GM19238 (cell line): ENCODE data around the gene SAYSD1.

Experiments
- DNase-seq: peaks from one replicate; pipeline ENCODE4 v3.0.0; 2011; ENCODE audit warnings: low spot score; ENCODE audit not compliant: insufficient read length

SAYSD1 gene

GRCh38 chr6:39108041-39108839 is 6.7 kb downstream of the SAYSD1 start:
- DNase-seq = no peak

GRCh38 chr6:39107641-39108040 is 7.3 kb downstream of the SAYSD1 start:
- no peak for DNase-seq

GRCh38 chr6:39107034-39107433 is 8.0 kb downstream of the SAYSD1 start:
- no peak for DNase-seq

- DNase-seq = no peak
Observed at GRCh38 chr6:39104528-39104927, 10.5 kb downstream of the SAYSD1 start.

DNA sequence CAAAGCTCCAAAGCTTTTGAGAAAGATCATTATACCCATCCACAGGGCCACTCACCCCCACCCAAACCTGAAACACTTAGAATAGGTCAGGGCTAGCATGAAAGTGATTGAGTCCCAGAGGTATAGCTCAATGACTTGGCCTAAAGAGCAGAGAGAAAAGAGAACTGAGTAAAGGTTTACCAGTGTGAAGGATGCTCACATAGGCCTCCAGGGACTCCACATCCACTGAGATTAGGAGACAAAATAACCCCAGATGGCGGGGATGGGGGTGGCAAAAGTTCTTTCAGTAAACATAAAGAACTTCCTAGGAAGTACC is 12.2 kb downstream of the SAYSD1 start:
- DNase-seq = no peak

GRCh38 chr6:39102071-39102820 is 12.7 kb downstream of the SAYSD1 start:
- DNase-seq = no peak

DNA sequence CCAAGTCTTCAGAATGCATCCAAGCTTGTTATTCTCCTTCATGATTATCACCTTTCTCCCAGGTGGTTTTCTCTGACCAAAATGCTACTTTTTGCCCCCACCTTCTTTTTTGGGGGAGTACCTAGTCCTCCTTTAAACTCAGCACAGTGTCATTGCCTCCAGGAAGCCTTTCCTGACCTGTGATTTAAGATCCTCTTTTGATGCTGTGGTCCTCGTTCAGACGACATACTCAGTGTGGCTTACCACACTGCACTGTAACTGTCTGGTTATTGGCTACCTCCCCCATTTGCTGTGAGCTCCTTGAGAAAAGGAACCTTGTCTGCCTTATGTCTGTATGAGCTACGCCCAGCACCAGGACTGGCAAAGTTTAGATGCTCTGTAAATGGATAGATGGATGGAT is 14.6 kb downstream of the SAYSD1 start:
- no peak for DNase-seq

DNA sequence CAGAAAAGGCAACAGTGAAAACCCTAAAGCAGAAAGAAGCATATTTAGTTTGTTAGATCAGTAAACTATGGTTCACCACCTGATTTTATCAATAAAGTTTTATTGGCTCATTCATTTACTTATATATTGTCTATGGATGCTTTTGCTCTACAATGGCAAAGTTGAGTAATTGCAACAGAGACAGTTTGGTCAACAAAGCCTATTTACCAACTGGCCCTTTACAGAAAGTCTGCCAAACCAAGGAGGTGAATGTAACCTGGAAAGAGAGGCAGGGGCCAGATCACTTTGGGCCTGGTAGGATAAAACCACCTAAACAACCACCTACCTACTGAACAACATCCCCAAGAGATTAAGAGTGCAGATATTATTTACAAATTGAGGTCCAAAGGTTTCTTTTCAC is 19.4 kb downstream of the SAYSD1 start:
- DNase-seq = no peak

GRCh38 chr6:39093149-39093708 is 21.8 kb downstream of the SAYSD1 start:
- DNase-seq = no peak

DNA sequence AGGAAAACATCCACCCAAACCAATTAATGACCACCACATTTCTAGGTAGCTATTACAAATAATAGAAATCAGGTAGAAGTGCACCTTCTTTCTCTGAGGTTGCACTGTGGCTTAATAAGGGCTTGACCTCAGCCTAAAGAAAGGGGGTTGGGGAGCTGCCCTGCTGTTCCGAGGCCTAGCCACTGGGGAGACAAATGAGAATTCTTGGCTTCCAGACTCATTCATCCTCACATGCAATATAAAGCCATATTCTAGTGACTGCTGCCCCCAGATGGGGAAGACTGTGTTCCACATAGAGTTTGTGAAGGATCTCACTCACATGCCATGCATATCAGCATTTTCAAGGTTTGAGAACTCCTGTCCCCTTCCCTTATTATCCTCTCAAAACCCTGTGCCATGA is 22.9 kb downstream of the SAYSD1 start:
- DNase-seq = no peak

DNA sequence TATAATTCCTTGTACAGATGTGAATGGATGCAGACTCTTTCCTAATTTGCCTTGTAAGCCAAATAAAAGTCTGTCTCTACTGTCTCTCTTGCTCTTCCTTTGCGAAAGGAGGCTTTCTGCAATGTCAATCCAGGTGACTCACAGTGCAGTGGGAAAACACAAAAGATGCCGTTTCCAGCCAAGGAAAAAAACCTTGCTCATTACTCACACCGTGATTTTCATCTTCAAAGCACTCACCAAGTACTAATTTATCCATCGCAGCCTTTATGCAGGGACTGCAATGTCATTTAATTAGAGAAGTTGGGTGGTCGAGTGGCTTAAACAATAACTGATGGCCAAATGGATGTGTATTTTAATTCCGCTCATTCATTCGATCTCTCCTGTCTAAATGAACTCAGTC is 23.8 kb downstream of the SAYSD1 start:
- no peak for DNase-seq

DNA sequence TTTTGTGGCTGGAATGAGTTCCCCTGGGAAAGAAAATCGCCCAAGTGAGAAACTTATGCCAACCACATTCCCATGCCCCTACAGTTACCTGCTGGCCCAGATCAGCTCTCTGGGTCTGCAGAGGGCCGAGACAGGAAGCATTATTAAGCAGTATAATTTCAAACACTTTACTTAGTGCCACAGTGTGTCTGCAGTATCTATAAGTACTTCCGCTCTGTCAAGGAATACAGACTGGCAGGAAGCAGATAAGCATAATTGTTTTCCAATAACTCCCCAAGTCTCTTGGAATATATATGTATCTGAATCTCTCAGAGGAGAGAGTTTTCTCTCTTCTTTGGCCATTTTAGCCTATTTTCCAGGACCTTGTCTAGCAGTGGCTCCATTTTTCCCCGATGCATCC is 24.9 kb downstream of the SAYSD1 start:
- no peak for DNase-seq

DNA sequence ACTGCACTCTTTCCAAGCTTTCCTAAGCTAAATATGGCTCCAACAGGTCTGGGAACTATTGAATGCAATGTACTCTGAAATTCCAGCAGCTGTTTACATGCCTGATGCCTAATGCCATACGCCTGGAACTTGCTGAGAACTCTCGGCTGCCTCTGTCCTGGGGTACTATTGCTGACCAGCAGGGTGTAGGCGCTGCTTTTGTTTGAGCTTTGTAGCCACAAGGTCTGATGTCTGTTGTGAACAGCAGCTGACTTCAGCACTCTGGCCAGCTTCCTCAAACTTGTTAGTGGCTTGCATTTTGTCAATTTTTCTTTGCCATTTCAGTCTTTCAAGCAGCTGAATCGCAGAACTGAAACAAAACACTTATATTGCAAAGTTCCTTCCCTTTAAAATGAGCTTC is 26.7 kb downstream of the SAYSD1 start:
- no peak for DNase-seq

GRCh38 chr6:39087197-39087596 is 27.8 kb downstream of the SAYSD1 start:
- no peak for DNase-seq

DNA sequence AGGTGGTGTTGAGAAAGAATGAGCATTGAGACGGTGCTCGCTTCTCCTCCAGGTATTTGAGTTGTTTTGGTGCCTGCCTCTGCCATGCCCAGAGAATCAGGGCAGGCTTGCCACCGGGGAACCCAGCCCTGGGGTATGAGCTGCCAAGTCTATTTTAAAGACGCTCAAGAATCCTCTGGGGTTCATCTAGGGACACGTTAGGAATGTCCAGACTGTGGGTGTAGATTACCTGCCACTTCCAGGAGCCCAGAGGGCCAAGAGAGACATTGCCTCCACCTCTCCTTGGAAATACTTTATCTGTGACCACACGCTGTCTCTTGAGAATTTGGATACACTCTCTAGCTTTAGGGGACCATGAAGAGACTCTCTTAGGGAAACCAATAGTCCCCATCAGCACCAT is 28.3 kb downstream of the SAYSD1 start:
- DNase-seq = no peak

DNA sequence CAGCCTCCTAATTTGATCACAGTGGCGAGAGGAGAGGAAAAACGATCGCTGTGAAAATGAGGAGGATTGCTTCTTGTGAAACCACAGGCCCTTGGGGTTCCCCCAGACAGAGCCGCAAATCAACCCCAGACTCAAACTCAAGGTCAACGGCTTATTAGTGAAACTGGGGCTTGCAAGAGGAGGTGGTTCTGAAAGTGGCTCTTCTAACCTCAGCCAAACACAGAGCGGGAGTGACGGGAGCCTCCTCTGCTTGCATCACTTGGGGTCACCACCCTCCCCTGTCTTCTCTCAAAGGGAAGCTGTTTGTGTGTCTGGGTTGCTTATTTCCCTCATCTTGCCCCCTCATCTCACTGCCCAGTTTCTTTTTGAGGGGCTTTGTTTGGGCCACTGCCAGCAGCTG is 28.7 kb downstream of the SAYSD1 start:
- peak; percentile 27 for DNase-seq

- no peak for DNase-seq
Observed at GRCh38 chr6:39085129-39085797, 29.7 kb downstream of the SAYSD1 start.

DNA sequence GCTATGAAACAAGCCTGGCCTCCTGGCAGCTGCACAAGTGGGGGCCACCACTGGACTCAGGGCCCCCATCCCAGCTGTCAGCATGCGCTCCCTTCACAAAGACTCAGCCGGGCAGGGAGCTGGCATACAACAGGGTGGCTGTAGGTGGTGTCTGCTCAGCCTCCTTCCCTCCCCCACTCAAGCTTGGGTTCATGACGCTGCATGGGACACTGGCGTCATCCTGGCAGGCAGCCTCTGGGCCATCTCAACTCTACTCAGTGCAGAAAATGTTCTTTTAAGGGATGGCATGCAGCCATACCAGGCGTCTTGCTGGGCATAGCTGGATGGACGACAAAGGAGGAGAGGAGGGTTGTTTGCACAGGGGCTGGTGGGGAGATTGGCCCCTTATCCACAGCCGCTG is 30.5 kb downstream of the SAYSD1 start:
- DNase-seq = no peak

- no peak for DNase-seq
Observed at GRCh38 chr6:39083231-39083634, 31.8 kb downstream of the SAYSD1 start.

GRCh38 chr6:39082310-39082709 is 32.7 kb downstream of the SAYSD1 start:
- no peak for DNase-seq

- no peak for DNase-seq
Observed at GRCh38 chr6:39080246-39080875, 34.6 kb downstream of the SAYSD1 start.
